BJ (cell line): ENCODE data around the gene CEP152. TPM values are rescaled to one million over a fixed set of nuclear protein-coding genes. Genes with fewer than 3 reads are reported as not detected.

Experiments used
- CTCF ChIA-PET: fragments of 350-600 bp; formaldehyde crosslinking; extraction: SDS; loops from one replicate; lab custom pipeline; 2021; ENCODE audit warnings: antibody characterized with exemption, inconsistent platforms; lab: Yijun Ruan, JAX
- POLR2A ChIA-PET: fragments of 300-600 bp; sonication (Branson Sonifier 250); formaldehyde crosslinking; extraction: SDS; loops from one replicate; lab custom pipeline; 2021; ENCODE audit warnings: antibody characterized with exemption; lab: Charles Lee
- DNase-seq: peaks from one replicate; pipeline ENCODE4 v3.0.0-alpha.2; 2011; ENCODE audit warnings: low read depth
- H3K27me3 ChIP-seq: 2 replicates; pipeline ENCODE4 v1.6.0; 2011; ENCODE audit warnings: low read length; ENCODE audit not compliant: control insufficient read depth, insufficient read depth
- H3K36me3 ChIP-seq: 2 replicates; pipeline ENCODE4 v1.5.1; 2011; ENCODE audit warnings: low read length; ENCODE audit not compliant: control insufficient read depth, insufficient read depth
- H3K4me3 ChIP-seq: 2 replicates; pipeline ENCODE4 v1.5.1; 2011; ENCODE audit warnings: low read depth, mild to moderate bottlenecking, control low read depth, low read length
- polyA plus RNA-seq: library from polyadenylated mRNA; depleted of rRNA; stranded (reverse); fragments of >200 nt; gene quantifications from 2 replicates; pipeline ENCODE4 v1.2.3, GENCODE V29; 2011
- TF ChIP-seq, protein P1 (sequence below): IDR thresholded peaks from 2 replicates; pipeline ENCODE4 v1.5.1; 2011; ENCODE audit warnings: low read depth, mild to moderate bottlenecking, control low read depth, inconsistent platforms, low read length, moderate library complexity; ENCODE audit not compliant: insufficient read depth

Gene CEP152
- polyA plus RNA-seq, 1 experiment: 0.77 TPM

DNA sequence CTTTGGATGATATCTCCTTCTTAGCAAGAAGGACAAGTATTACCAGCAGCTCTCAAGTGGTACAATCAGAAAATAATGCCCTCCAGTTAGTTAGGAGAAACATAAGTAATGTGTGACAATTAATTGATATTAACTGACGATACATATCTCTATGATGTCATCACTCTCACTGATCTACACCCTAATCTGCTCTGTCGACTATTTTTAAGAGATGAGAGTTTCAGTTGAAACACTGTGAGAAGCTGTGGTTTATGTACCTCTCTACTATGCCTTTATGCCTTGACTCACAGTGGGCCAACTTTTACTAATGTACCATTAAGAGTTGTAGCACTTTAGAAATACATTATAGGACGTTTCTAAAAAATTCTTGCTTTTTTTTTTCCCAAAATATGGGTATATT, 8.6 kb downstream of the CEP152 start:
- Histone ChIP-seq H3K27me3 (no peaks in the 10 kb centered on the region), H3K4me3 (no peak overlapping the region), H3K36me3 (no peaks in the 10 kb centered on the region)
- CTCF ChIA-PET: interaction anchor here (0.6 to 3.7 kb wide), 10 partner anchors 8 to 443 kb away, joined by 3 to 20 read pairs (median 6); partner anchors contain the start of genes CEP152 and FBN1
- no peak for DNase-seq
- TF ChIP-seq, protein P1, sequence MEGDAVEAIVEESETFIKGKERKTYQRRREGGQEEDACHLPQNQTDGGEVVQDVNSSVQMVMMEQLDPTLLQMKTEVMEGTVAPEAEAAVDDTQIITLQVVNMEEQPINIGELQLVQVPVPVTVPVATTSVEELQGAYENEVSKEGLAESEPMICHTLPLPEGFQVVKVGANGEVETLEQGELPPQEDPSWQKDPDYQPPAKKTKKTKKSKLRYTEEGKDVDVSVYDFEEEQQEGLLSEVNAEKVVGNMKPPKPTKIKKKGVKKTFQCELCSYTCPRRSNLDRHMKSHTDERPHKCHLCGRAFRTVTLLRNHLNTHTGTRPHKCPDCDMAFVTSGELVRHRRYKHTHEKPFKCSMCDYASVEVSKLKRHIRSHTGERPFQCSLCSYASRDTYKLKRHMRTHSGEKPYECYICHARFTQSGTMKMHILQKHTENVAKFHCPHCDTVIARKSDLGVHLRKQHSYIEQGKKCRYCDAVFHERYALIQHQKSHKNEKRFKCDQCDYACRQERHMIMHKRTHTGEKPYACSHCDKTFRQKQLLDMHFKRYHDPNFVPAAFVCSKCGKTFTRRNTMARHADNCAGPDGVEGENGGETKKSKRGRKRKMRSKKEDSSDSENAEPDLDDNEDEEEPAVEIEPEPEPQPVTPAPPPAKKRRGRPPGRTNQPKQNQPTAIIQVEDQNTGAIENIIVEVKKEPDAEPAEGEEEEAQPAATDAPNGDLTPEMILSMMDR: no peak
- POLR2A ChIA-PET: no interaction called here

DNA sequence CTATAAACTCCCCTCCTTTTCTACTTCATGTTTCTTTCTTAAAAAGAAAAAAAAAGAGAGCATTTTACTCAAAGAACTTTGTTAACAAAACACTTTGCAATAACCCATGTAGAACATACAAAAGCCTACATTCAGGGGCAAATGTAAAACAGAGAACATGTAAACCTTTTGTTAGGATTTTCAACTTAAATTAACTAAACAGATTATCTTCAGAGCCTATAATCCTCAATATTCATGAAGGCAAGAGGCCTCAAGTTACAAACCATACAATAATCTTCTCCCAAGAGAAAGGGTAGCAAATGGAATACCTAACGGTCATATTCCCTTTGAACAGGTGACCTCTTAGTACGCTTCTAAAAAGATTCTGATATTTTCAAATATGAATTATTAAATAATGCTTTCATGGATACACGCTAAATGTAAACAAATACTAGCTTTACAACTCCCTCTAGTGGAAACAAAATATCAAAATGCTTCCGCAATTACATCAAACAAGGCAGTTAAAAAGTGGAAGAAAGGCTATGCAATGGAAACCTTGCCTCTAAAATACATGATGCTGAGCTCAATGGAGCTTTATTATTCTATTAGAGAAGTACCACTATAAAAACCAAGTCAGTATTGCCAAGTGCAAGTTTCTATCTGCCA, 9.9 kb downstream of the CEP152 start:
- ChIA-PET CTCF (interaction anchor here (0.5 to 3.7 kb wide), 16 partner anchors 9 to 442 kb away, joined by 3 to 20 read pairs (median 4); partner anchors contain the start of genes CEP152 and FBN1), POLR2A (interaction anchor here (0.5 kb wide), 1 partner anchor 53 kb away, joined by 10 read pairs; no protein-coding TSS in a partner anchor)
- Histone ChIP-seq H3K27me3 (no peaks in the 10 kb centered on the region), H3K4me3 (no peak overlapping the region), H3K36me3 (no peaks in the 10 kb centered on the region)
- DNase-seq: no peak
- TF ChIP-seq, protein P1: peak; percentile 45

DNA sequence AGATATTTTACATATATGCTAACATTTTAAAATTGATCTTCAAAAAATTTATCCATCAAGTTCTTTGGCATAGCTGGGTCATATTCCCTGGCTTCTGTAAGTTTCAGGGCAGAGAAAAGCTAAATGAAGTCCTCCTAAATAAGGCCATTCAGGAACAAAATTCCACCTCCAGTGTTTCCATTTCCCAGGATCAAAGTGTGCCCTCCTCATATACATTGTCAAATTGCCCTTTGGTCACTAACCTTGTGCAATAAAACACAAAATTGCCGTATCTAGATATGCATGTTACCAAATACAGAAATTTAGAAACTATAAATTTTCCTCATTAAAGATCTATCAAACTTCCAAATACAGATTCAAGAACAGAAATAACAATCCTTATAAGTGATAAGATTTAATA, 10.6 kb downstream of the CEP152 start:
- TF ChIP-seq, protein P1: no peak
- ChIA-PET CTCF (interaction anchor here (0.6 to 3.7 kb wide), 3 partner anchors 10 to 58 kb away, joined by 3 to 15 read pairs (median 13); partner anchors contain the start of gene CEP152), POLR2A (no interaction called here)
- Histone ChIP-seq H3K27me3 (no peaks in the 10 kb centered on the region), H3K4me3 (no peak overlapping the region), H3K36me3 (no peaks in the 10 kb centered on the region)
- DNase-seq: no peak

DNA sequence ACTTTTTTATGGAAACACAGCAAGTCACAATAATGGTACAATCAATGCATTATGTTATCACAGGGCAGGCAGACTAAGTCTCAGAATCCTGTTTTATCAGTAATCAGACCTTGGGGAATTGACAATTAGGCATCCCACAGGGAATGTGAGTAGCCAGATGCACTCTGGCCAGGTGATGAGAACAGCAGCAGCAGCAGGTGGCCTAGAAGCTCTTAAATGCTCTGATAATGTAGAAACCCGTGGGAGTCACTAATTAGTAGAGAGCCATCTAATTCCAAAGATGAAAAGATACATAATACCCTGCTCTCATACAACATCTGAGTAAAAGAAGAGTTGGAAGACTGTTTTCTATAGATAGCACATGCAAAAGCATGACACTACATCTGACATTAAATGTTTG, 12.6 kb downstream of the CEP152 start:
- no peak overlapping the region for H3K4me3 ChIP-seq
- no peaks in the 10 kb centered on the region for H3K27me3 ChIP-seq
- no peaks in the 10 kb centered on the region for H3K36me3 ChIP-seq
- TF ChIP-seq, protein P1: no peak
- no peak for DNase-seq
- ChIA-PET POLR2A (no interaction called here), CTCF (interaction anchor here (0.7 to 1.5 kb wide), 3 partner anchors 11 to 147 kb away, joined by 3 to 5 read pairs (median 3); no protein-coding TSS in a partner anchor)

DNA sequence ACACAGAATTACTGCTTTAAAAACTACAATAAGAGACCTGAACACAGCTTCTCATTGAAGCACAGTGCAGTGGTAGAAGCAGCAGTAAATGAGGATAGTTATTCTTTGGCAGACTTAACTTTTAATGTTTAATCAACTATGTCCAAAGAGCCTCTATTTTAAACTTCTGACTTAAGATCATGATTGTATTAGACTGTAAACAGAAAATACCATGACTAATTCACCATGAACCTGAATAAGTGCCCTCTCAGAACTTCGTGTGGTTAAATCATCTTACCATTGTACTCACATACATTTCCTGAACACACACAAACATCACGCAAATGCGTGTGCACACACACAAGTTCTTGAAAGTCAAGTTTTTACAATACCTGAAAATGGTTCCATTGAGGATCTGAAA, 13.9 kb downstream of the CEP152 start:
- TF ChIP-seq, protein P1: no peak
- ChIA-PET CTCF (interaction anchor here (0.6 kb wide), 1 partner anchor 52 kb away, joined by 3 read pairs; no protein-coding TSS in a partner anchor), POLR2A (interaction anchor here (0.5 to 0.8 kb wide), 2 partner anchors 78 to 1338 kb away, joined by 3 to 4 read pairs; no protein-coding TSS in a partner anchor)
- Histone ChIP-seq H3K27me3 (no peaks in the 10 kb centered on the region), H3K36me3 (no peaks in the 10 kb centered on the region), H3K4me3 (no peak overlapping the region)
- peak; percentile 7 for DNase-seq
